HEK293 (cell line): ENCODE data around the gene SPAM1.

ENCODE experiments used
- ZNF175 ChIP-seq: fragments of 450-650 bp; formaldehyde crosslinking; IDR thresholded peaks from 2 replicates; pipeline ENCODE4 v1.5.1; 2016; ENCODE audit warnings: missing biosample characterization, missing genetic modification characterization
- ZNF529 ChIP-seq: fragments of 450-650 bp; formaldehyde crosslinking; IDR thresholded peaks from 2 replicates; pipeline ENCODE4 v1.5.1; 2017; ENCODE audit warnings: missing genetic modification characterization, missing biosample characterization; ENCODE audit not compliant: insufficient replicate concordance
- ZNF530 ChIP-seq: fragments of 450-650 bp; formaldehyde crosslinking; IDR thresholded peaks from 2 replicates; pipeline ENCODE4 v1.5.1; 2016; ENCODE audit warnings: low read depth, missing biosample characterization, missing genetic modification characterization
- TF ChIP-seq, protein P1 (sequence below): fragments of 450-650 bp; formaldehyde crosslinking; IDR thresholded peaks from 2 replicates; pipeline ENCODE4 v1.5.1; 2016; ENCODE audit warnings: missing biosample characterization, missing genetic modification characterization

SPAM1 gene

DNA sequence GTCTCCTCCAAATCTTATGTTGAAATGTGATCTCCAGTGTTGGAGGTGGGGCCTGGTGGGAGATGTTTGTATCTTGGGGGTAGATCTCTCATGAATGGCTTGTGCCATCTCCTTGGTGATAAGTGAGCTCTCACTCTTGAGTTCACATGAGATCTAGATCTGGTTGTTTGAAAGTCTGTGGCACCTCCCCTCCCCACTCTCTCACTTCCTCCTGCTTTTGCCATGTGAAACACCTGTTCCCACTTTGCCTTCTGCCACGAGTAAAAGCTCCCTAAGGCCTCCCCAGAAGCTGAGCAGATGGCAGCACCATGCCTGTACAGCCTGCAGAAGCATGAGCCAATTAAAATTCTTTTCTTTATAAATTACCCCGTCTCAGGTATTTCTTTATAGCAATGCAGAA, 84.3 kb downstream of the SPAM1 start (continued):
- TF ChIP-seq, protein P1, sequence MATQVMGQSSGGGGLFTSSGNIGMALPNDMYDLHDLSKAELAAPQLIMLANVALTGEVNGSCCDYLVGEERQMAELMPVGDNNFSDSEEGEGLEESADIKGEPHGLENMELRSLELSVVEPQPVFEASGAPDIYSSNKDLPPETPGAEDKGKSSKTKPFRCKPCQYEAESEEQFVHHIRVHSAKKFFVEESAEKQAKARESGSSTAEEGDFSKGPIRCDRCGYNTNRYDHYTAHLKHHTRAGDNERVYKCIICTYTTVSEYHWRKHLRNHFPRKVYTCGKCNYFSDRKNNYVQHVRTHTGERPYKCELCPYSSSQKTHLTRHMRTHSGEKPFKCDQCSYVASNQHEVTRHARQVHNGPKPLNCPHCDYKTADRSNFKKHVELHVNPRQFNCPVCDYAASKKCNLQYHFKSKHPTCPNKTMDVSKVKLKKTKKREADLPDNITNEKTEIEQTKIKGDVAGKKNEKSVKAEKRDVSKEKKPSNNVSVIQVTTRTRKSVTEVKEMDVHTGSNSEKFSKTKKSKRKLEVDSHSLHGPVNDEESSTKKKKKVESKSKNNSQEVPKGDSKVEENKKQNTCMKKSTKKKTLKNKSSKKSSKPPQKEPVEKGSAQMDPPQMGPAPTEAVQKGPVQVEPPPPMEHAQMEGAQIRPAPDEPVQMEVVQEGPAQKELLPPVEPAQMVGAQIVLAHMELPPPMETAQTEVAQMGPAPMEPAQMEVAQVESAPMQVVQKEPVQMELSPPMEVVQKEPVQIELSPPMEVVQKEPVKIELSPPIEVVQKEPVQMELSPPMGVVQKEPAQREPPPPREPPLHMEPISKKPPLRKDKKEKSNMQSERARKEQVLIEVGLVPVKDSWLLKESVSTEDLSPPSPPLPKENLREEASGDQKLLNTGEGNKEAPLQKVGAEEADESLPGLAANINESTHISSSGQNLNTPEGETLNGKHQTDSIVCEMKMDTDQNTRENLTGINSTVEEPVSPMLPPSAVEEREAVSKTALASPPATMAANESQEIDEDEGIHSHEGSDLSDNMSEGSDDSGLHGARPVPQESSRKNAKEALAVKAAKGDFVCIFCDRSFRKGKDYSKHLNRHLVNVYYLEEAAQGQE (tag by site-specific recombination) = no peak
- TF ChIP-seq ZNF530 (tag by site-specific recombination) = no peak
- no peak for TF ChIP-seq ZNF529 (tag by site-specific recombination)
- TF ChIP-seq ZNF175 = no peak
